Measurements from ENCODE around the gene GRIA4. TPM values are rescaled to one million over a fixed set of nuclear protein-coding genes. Genes with fewer than 3 reads are reported as not detected.
"Not testable (repeated sequence)": the region's sequence is repeated elsewhere in the genome, so short reads cannot be mapped to it uniquely, and the experiment has no call there.

GRIA4 gene
- total RNA-seq, 1 experiment from 2014 or later, result not detected

- DNase-seq (ENCODE audit: extremely low read depth, low read depth), result no peak
Observed at GRCh38 chr11:105852403-105852802, 242.5 kb downstream of the GRIA4 start.

- no peak for DNase-seq (ENCODE audit: extremely low read depth, low read depth)
Observed at GRCh38 chr11:105854269-105854668, 244.4 kb downstream of the GRIA4 start.

- no peak for DNase-seq (ENCODE audit: extremely low read depth, low read depth)
Observed at GRCh38 chr11:105856954-105857353, 247.1 kb downstream of the GRIA4 start.

GRCh38 chr11:105857728-105858127 is 247.9 kb downstream of the GRIA4 start:
- DNase-seq (ENCODE audit: extremely low read depth, low read depth), result no peak

GRCh38 chr11:105858841-105859240 is 249.0 kb downstream of the GRIA4 start:
- DNase-seq (ENCODE audit: extremely low read depth, low read depth), result no peak

- no peak for DNase-seq (ENCODE audit: extremely low read depth, low read depth)
Observed at GRCh38 chr11:105860105-105860504, 250.2 kb downstream of the GRIA4 start.

GRCh38 chr11:105861225-105861624 is 251.4 kb downstream of the GRIA4 start:
- no peak for DNase-seq (ENCODE audit: extremely low read depth, low read depth)

- DNase-seq (ENCODE audit: extremely low read depth, low read depth), result peak; percentile 30
Observed at GRCh38 chr11:105862736-105863367, 253.0 kb downstream of the GRIA4 start.

GRCh38 chr11:105863523-105863922 is 253.7 kb downstream of the GRIA4 start:
- no peak for DNase-seq (ENCODE audit: extremely low read depth, low read depth)

- DNase-seq (ENCODE audit: extremely low read depth, low read depth), result no peak
Observed at GRCh38 chr11:105867742-105868141, 257.9 kb downstream of the GRIA4 start.

- DNase-seq (ENCODE audit: extremely low read depth, low read depth), result no peak
Observed at GRCh38 chr11:105868762-105869285, 259.0 kb downstream of the GRIA4 start.

GRCh38 chr11:105870516-105871113 is 260.7 kb downstream of the GRIA4 start:
- no peak for DNase-seq (ENCODE audit: extremely low read depth, low read depth)

GRCh38 chr11:105878510-105878909 is 268.6 kb downstream of the GRIA4 start:
- DNase-seq (ENCODE audit: extremely low read depth, low read depth), result no peak

GRCh38 chr11:105878927-105879326 is 269.1 kb downstream of the GRIA4 start:
- not testable (repeated sequence) for DNase-seq (ENCODE audit: extremely low read depth, low read depth)

- no peak for DNase-seq (ENCODE audit: extremely low read depth, low read depth)
Observed at GRCh38 chr11:105881027-105881426, 271.2 kb downstream of the GRIA4 start.

- no peak for DNase-seq (ENCODE audit: extremely low read depth, low read depth)
Observed at GRCh38 chr11:105884436-105884835, 274.6 kb downstream of the GRIA4 start.

GRCh38 chr11:105891685-105892084 is 281.8 kb downstream of the GRIA4 start:
- DNase-seq (ENCODE audit: extremely low read depth, low read depth), result no peak

- no peak for DNase-seq (ENCODE audit: extremely low read depth, low read depth)
Observed at GRCh38 chr11:105897161-105897560, 287.3 kb downstream of the GRIA4 start.

- DNase-seq (ENCODE audit: extremely low read depth, low read depth), result no peak
Observed at GRCh38 chr11:105899772-105900171, 289.9 kb downstream of the GRIA4 start.

- no peak for DNase-seq (ENCODE audit: extremely low read depth, low read depth)
Observed at GRCh38 chr11:105900515-105901035, 290.7 kb downstream of the GRIA4 start.

GRCh38 chr11:105903113-105903512 is 293.2 kb downstream of the GRIA4 start:
- no peak for DNase-seq (ENCODE audit: extremely low read depth, low read depth)

- DNase-seq (ENCODE audit: extremely low read depth, low read depth), result no peak
Observed at GRCh38 chr11:105906517-105906916, 296.6 kb downstream of the GRIA4 start.
